K562 (cell line): Measurements from ENCODE around the gene ANKRD13D. TPM values are rescaled to one million over a fixed set of nuclear protein-coding genes. Genes with fewer than 3 reads are reported as not detected.

ENCODE experiments used
- ATF7 ChIP-seq: fragments of 450-650 bp; IDR thresholded peaks from 2 replicates; pipeline ENCODE4 v1.7.1; 2014; ENCODE audit warnings: mild to moderate bottlenecking, moderate library complexity
- CC2D1A ChIP-seq: fragments of 450-650 bp; IDR thresholded peaks from 2 replicates; pipeline ENCODE4 v1.6.1; 2017; ENCODE audit warnings: mild to moderate bottlenecking
- CHD4 ChIP-seq: fragments of 200-600 bp; sonication (generic); IDR thresholded peaks from 3 replicates; pipeline ENCODE4 v1.6.1; 2012; ENCODE audit warnings: low read depth, mild to moderate bottlenecking, mixed read lengths, low read length, inconsistent platforms; ENCODE audit not compliant: insufficient read depth, insufficient replicate concordance, poor library complexity, severe bottlenecking
- CLOCK ChIP-seq: fragments of 250-450 bp; sonication (Bioruptor Pico); IDR thresholded peaks from 2 replicates; pipeline ENCODE4 v1.4.0; 2020; ENCODE audit warnings: mild to moderate bottlenecking, moderate library complexity, borderline replicate concordance
- CSDE1 ChIP-seq, 2 experiments: fragments of 450-650 bp; IDR thresholded peaks; 2 replicates each; pipeline ENCODE4 v1.6.1; 2016; ENCODE audit warnings: mild to moderate bottlenecking in 1 of 2
- DIDO1 ChIP-seq: fragments of 450-650 bp; IDR thresholded peaks from 2 replicates; pipeline ENCODE4 v1.6.1; 2016; ENCODE audit warnings: low read depth, missing biosample characterization, missing genetic modification characterization
- E2F3 ChIP-seq: fragments of 250-450 bp; sonication (Bioruptor Pico); IDR thresholded peaks from 2 replicates; pipeline ENCODE4 v1.4.0; 2020; ENCODE audit warnings: mild to moderate bottlenecking
- EZH2 ChIP-seq: IDR thresholded peaks from 2 replicates; pipeline ENCODE4 v1.6.1; 2012; ENCODE audit warnings: low read depth, mild to moderate bottlenecking, inconsistent platforms, low read length, borderline replicate concordance
- FOXK2 ChIP-seq, 2 experiments: fragments of 450-650 bp; IDR thresholded peaks in 1 of 2; conservative IDR thresholded peaks in 1 of 2; 2 replicates each; pipeline ENCODE4 v1.6.1; 2016; ENCODE audit warnings: low read depth in 2 of 2, mild to moderate bottlenecking in 1 of 2
- HDAC6 ChIP-seq: IDR thresholded peaks from 2 replicates; pipeline ENCODE4 v1.6.1; 2012; ENCODE audit warnings: low read depth, mild to moderate bottlenecking, control low read depth, inconsistent platforms, low read length, moderate library complexity
- MECOM ChIP-seq: fragments of 250-450 bp; sonication (Bioruptor Pico); IDR thresholded peaks from 2 replicates; pipeline ENCODE4 v1.8.0; 2022; ENCODE audit warnings: inconsistent platforms
- SIN3B ChIP-seq: fragments of 450-650 bp; IDR thresholded peaks from 2 replicates; pipeline ENCODE4 v1.6.1; 2017; ENCODE audit warnings: low read depth, mild to moderate bottlenecking, moderate library complexity
- SMARCB1 ChIP-seq: IDR thresholded peaks from 2 replicates; pipeline ENCODE4 v1.6.1; 2011; ENCODE audit warnings: improper control_type of control experiment, low read depth; ENCODE audit not compliant: insufficient read length
- SREBF2 ChIP-seq: sonication (generic); formaldehyde crosslinking; IDR thresholded peaks from 2 replicates; pipeline ENCODE4 v1.4.0; 2020; ENCODE audit warnings: mild to moderate bottlenecking, missing genetic modification reagents
- TEAD2 ChIP-seq: fragments of 450-650 bp; IDR thresholded peaks from 2 replicates; pipeline ENCODE4 v1.6.1; 2016; ENCODE audit warnings: missing genetic modification characterization, control low read depth, missing compliant biosample characterization
- TGIF2 ChIP-seq: sonication (generic); formaldehyde crosslinking; IDR thresholded peaks from 2 replicates; pipeline ENCODE4 v1.8.1; 2022; ENCODE audit warnings: mild to moderate bottlenecking, missing genetic modification reagents, moderate library complexity
- ZMIZ1 ChIP-seq, 2 experiments: fragments of 150-350 bp in 1 of 2; IDR thresholded peaks; 2 replicates each; pipeline ENCODE4 v1.6.1; 2012 to 2016; ENCODE audit warnings: low read depth in 2 of 2, low read length in 2 of 2, mild to moderate bottlenecking in 1 of 2, moderate library complexity in 1 of 2
- ZNF133 ChIP-seq: fragments of 250-450 bp; sonication (Bioruptor Pico); IDR thresholded peaks from 2 replicates; pipeline ENCODE4 v1.4.0; 2020; ENCODE audit warnings: mild to moderate bottlenecking
- ZNF444 ChIP-seq: fragments of 250-450 bp; sonication (Bioruptor Pico); IDR thresholded peaks from 2 replicates; pipeline ENCODE4 v1.4.0; 2020; ENCODE audit warnings: mild to moderate bottlenecking, moderate library complexity
- ZNF655 ChIP-seq: fragments of 250-450 bp; sonication (Bioruptor Pico); IDR thresholded peaks from 2 replicates; pipeline ENCODE4 v1.5.0; 2021
- polyA plus RNA-seq, 8 experiments: library from polyadenylated mRNA; depleted of rRNA in 4 of 8; stranded (reverse) in 5 of 8; unstranded in 3 of 8; fragments of >200 nt; fragmentation: Nextera tagmentation in 2 of 8; fragmentation: Illumina TruSeq in 1 of 8; extraction: Ambion mirVana in 2 of 8; extraction: Trizol in 1 of 8; gene quantifications; 2 replicates each; pipeline versions ENCODE4 v1.2.1 to v1.2.3, GENCODE V29; 2011 to 2014; ENCODE audit warnings: inconsistent platforms in 1 of 8, missing spikeins in 1 of 8
- total RNA-seq, 7 experiments: library from RNA; depleted of rRNA in 6 of 7; stranded (reverse); fragments of >200 nt in 6 of 7; fragmentation: Illumina TruSeq in 2 of 7; extraction: Trizol in 2 of 7; gene quantifications; 2 replicates each; pipeline versions ENCODE4 v1.2.1 to v1.2.3, GENCODE V29; 2011 to 2021; ENCODE audit warnings: low replicate concordance in 1 of 7

The ANKRD13D gene
- total and polyA plus RNA-seq, 9 of the 15 experiments (the other 6 are each of a cell fraction or from before 2014, with no cell fraction given) = 0.94 to 40.9 (median 22.4) TPM

- no peak for TF ChIP-seq ZNF133 (CRISPR knock-in tag)
- 0 out of 2 replicates have a peak, but pooled peaks have one; percentile 54 for TF ChIP-seq ATF7
- no peak for TF ChIP-seq MECOM (CRISPR knock-in tag)
- TF ChIP-seq TGIF2 (CRISPR knock-in tag) = no peak
- TF ChIP-seq CLOCK (CRISPR knock-in tag) = no peak
- TF ChIP-seq ZNF655 (CRISPR knock-in tag) = no peak
- peak; percentile 64 for TF ChIP-seq SIN3B
- no peak for TF ChIP-seq ZNF444 (CRISPR knock-in tag)
- no peak for TF ChIP-seq CSDE1 (IDR thresholded peaks at IDR 0.05)
- no peak for TF ChIP-seq CC2D1A
- no peak for TF ChIP-seq DIDO1
- TF ChIP-seq E2F3 (CRISPR knock-in tag) = peak; percentile 65; the same call in 1 of the 2 replicates
- TF ChIP-seq SMARCB1 = no peak
- no peak; a peak in 1 of 4 replicates for TF ChIP-seq FOXK2 (conservative IDR thresholded peaks at IDR 0.05 in 1 of 2, IDR thresholded peaks at IDR 0.05 in 1 of 2; ENCODE audit: low read depth in 2 of 2)
- no peak; a peak in 1 of 4 replicates for TF ChIP-seq ZMIZ1 (IDR thresholded peaks at IDR 0.05; ENCODE audit: low read depth in 2 of 2, low read length in 2 of 2)
- TF ChIP-seq TEAD2 (tag) = no peak
- no peak for TF ChIP-seq EZH2
- peak; percentile 29 for TF ChIP-seq CHD4
- no peak for TF ChIP-seq HDAC6
- TF ChIP-seq SREBF2 = no peak
These were observed 464 bp upstream of the ANKRD13D start (continued) for GRCh38 chr11:67288452-67289225.
